PFSK-1 (cell line): ENCODE data around the gene DNAH10.

Experiments used
- POLR2AphosphoS5 ChIP-seq: IDR thresholded peaks from 2 replicates; pipeline ENCODE4 v1.6.1; 2012; ENCODE audit warnings: low read depth, mild to moderate bottlenecking, control low read depth, low read length, moderate library complexity
- SIN3A ChIP-seq: IDR thresholded peaks from 2 replicates; pipeline ENCODE4 v1.6.1; 2012; ENCODE audit warnings: mild to moderate bottlenecking, low read length, moderate library complexity, borderline replicate concordance; ENCODE audit not compliant: insufficient read depth
- TF ChIP-seq, protein P1 (sequence below), 2 experiments: IDR thresholded peaks; 2 replicates each; pipeline versions ENCODE4 v1.6.1 to v1.8.0; 2011 to 2012; ENCODE audit warnings: low read depth in 2 of 2, low read length in 2 of 2, control low read depth in 1 of 2, inconsistent platforms in 1 of 2, mild to moderate bottlenecking in 1 of 2, moderate library complexity in 1 of 2; ENCODE audit not compliant: insufficient read depth in 1 of 2

- no peak for TF ChIP-seq POLR2AphosphoS5
- TF ChIP-seq SIN3A, result no peak
- TF ChIP-seq, protein P1, sequence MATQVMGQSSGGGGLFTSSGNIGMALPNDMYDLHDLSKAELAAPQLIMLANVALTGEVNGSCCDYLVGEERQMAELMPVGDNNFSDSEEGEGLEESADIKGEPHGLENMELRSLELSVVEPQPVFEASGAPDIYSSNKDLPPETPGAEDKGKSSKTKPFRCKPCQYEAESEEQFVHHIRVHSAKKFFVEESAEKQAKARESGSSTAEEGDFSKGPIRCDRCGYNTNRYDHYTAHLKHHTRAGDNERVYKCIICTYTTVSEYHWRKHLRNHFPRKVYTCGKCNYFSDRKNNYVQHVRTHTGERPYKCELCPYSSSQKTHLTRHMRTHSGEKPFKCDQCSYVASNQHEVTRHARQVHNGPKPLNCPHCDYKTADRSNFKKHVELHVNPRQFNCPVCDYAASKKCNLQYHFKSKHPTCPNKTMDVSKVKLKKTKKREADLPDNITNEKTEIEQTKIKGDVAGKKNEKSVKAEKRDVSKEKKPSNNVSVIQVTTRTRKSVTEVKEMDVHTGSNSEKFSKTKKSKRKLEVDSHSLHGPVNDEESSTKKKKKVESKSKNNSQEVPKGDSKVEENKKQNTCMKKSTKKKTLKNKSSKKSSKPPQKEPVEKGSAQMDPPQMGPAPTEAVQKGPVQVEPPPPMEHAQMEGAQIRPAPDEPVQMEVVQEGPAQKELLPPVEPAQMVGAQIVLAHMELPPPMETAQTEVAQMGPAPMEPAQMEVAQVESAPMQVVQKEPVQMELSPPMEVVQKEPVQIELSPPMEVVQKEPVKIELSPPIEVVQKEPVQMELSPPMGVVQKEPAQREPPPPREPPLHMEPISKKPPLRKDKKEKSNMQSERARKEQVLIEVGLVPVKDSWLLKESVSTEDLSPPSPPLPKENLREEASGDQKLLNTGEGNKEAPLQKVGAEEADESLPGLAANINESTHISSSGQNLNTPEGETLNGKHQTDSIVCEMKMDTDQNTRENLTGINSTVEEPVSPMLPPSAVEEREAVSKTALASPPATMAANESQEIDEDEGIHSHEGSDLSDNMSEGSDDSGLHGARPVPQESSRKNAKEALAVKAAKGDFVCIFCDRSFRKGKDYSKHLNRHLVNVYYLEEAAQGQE (IDR thresholded peaks at IDR 0.05; ENCODE audit: insufficient read depth in 1 of 2, low read depth in 2 of 2, low read length in 2 of 2), result no peak
Observed at GRCh38 chr12:123923038-123923437, 160.9 kb downstream of the DNAH10 start.
